Stimulated activated CD4-positive, alpha-beta T cell treated with anti-CD3 and anti-CD28 coated beads, Interleukin-15, amount 100 ng/mL, for 1 hour (primary cell): ENCODE results near the gene KCNN2.

Source experiments
- DNase-seq, 2 donors: peaks; one replicate each; pipeline ENCODE4 v3.0.0-alpha.2; 2020; ENCODE audit warnings: low read depth in 1 of 2, low spot score in 1 of 2

KCNN2 gene

GRCh38 chr5:114362197-114362976 is 517 bp downstream of the KCNN2 start:
- no peak for DNase-seq

- DNase-seq: no peak
These were observed 1.3 kb downstream of the KCNN2 start for GRCh38 chr5:114362977-114363761.

GRCh38 chr5:114363837-114364236 is 2.0 kb downstream of the KCNN2 start:
- no peak for DNase-seq

- DNase-seq: no peak
These were observed 5.2 kb downstream of the KCNN2 start for GRCh38 chr5:114367029-114367428.

- no peak for DNase-seq
These were observed 8.0 kb downstream of the KCNN2 start for GRCh38 chr5:114369680-114370417.

- DNase-seq: no peak
These were observed 15.4 kb downstream of the KCNN2 start for GRCh38 chr5:114377050-114377844.

GRCh38 chr5:114377946-114378345 is 16.1 kb downstream of the KCNN2 start:
- DNase-seq: no peak

GRCh38 chr5:114380721-114381120 is 18.9 kb downstream of the KCNN2 start:
- no peak for DNase-seq

- no peak for DNase-seq
These were observed 25.6 kb downstream of the KCNN2 start for GRCh38 chr5:114387433-114387832.

GRCh38 chr5:114390431-114390830 is 28.6 kb downstream of the KCNN2 start:
- DNase-seq: no peak

- no peak for DNase-seq
These were observed 29.5 kb downstream of the KCNN2 start for GRCh38 chr5:114391321-114391720.

GRCh38 chr5:114393159-114393558 is 31.3 kb downstream of the KCNN2 start:
- DNase-seq: no peak

- no peak for DNase-seq
These were observed 40.3 kb downstream of the KCNN2 start for GRCh38 chr5:114402206-114402605.

- DNase-seq: no peak
These were observed 45.9 kb downstream of the KCNN2 start for GRCh38 chr5:114407783-114408182.

GRCh38 chr5:114408847-114409246 is 47.0 kb downstream of the KCNN2 start:
- no peak for DNase-seq

- no peak for DNase-seq
These were observed 49.6 kb downstream of the KCNN2 start for GRCh38 chr5:114411380-114411931.

GRCh38 chr5:114412510-114413171 is 50.8 kb downstream of the KCNN2 start:
- no peak for DNase-seq

GRCh38 chr5:114415760-114416159 is 53.9 kb downstream of the KCNN2 start:
- DNase-seq: no peak

- no peak for DNase-seq
These were observed 54.4 kb downstream of the KCNN2 start for GRCh38 chr5:114416254-114416653.

GRCh38 chr5:114417519-114417918 is 55.6 kb downstream of the KCNN2 start:
- DNase-seq: no peak
